Adipose tissue (tissue), 3 donors: ENCODE results near the gene PDE11A. TPM values are rescaled to one million over a fixed set of nuclear protein-coding genes. Genes with fewer than 3 reads are reported as not detected.

Source experiments
- H3K27ac ChIP-seq: one replicate; pipeline ENCODE4 v1.5.1; 2013; ENCODE audit warnings: low read depth, low read length
- WGBS, 3 donors: extraction: QIAGEN DNeasy Blood & Tissue Kit; methylation state at CpG; one replicate each; pipeline ENCODE4 v1.1.7; 2013; 5-methylcytosine and 5-hydroxymethylcytosine counted together
- polyA plus RNA-seq, 3 donors: library from polyadenylated mRNA; stranded (reverse); fragments of 200-250 nt; gene quantifications; one replicate each; pipeline ENCODE4 v1.2.3, GENCODE V29; 2013
- donor health status: healthy with polysubstance abuse.
- donor health status: Bipolar disorder and iron deficiency.
- donor health status: healthy.

The PDE11A gene
- polyA plus RNA-seq, 3 donors: 0.11 to 0.72 (median 0.27) TPM

DNA sequence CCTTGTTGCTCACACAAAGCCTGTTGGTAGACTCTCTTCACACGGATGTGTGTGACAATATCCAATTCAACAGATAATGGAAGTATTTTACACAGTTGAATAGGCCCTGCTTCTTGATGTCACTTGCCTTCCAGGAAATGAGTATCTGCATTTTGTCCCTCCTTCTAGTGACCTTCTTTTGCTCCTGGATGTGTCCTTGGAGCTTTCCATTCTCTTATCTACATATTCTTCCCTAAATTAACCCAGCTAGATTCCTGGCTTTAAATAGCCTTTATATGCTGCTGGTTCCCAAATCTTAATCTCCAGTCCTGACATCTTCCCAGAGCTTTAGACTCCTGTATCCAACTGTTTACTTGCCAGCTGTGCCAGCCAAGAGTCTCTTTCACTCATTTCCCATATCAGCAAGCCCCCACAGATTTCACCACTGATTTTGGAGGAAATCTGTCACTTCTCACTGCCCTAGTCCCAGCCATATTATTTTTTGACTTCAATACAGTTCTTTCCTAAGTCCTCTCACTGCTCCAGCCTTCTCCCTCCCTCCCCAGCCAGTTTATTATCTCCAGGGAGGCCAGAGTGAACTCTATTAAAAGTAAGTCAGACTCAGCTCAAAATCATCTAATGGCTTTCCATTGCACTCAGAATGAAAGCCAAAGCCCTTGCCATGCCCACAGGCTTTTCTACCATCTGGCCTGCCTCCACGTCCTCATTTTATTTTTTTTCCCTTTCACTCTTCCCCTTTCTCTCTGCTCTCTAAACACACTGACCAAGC lies 170.0 kb downstream of the PDE11A start:
- WGBS, 3 donors: 49 to 69% (median 64%) methylated on average over 2 of the region's 2 CpGs
- no peak overlapping the region for H3K27ac ChIP-seq

DNA sequence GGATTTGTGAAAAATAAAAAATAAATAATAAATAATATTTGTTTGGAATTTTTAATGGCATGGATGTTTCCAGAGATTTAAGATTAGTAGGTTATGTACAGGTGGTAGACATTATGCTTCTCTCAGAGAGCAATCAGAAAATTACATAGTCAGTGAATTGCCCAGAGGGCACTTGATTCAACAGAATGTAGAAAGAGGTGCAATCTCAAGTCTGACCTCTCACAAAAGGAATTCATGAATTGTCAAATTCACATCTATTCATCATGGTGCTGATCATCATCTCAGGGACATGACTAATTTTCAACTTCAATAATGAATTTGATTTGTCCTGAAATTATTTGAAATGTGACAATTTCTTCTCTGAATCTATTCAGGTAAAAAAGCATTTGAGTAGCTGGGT lies 172.5 kb downstream of the PDE11A start:
- no peak overlapping the region for H3K27ac ChIP-seq

DNA sequence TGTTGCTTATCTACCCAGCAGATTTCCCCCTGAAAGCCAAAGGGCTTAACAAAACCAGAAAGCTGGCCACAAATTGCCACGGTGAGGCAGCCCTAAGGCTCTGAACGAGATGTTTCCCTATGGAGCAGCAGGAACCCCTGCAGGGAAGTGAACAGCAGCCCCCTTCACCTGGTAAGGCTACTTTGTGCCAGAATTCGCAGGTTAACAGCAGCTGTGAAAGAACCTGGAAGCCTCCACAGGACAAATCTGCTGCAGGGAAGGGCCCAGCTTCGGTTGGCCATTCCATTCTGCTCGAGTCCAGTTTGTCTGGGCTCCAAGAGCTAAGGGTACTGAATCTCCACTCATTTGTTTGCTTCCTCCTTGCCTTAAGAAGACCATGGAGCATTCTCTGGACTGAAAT lies 175.3 kb downstream of the PDE11A start:
- WGBS, 3 donors: 75 to 79% (median 79%) methylated on average over 5 of the region's 5 CpGs
- H3K27ac ChIP-seq: no peak overlapping the region

DNA sequence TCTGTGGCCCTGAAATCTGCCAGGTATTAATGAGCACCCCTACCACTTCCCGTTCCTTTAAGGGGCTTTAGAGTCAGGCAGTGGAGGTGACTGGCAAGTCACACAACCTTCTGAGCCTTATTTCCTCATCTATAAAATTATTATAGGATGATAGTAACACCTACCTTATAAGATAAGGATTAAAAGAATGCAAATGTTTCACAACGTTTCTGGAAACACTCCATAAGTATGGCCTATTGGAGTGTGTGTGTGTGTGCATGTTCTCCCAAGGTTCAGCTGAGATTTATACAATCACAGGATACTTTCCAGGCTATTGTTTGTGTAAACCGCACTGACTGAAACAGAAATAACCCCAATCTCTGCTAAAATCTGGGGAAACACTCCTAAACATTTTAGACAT lies 176.0 kb downstream of the PDE11A start:
- H3K27ac ChIP-seq: no peak overlapping the region
- WGBS, 3 donors: 54 to 62% (median 55%) methylated on average over 3 of the region's 3 CpGs

DNA sequence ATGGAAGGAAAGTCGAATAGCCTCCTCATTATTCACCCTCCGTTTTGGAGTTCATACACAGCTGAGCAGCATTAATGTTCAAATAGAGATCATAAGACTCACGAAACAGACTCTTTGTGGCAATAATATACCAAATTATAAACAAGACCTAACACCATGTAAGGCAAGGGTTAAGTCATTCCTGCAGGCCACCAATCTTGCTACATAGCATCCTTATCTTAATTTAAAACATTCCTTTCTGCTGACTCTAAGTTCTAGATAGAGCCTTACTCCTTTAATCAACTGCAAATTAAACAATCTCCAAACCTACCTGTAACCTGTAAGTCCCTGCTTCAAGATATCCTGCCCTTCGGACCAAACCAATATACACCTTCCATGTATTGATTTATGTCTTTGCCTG lies 178.0 kb downstream of the PDE11A start:
- WGBS, 3 donors: 75 to 86% (median 76%) methylated on average over 4 of the region's 4 CpGs
- no peak overlapping the region for H3K27ac ChIP-seq

DNA sequence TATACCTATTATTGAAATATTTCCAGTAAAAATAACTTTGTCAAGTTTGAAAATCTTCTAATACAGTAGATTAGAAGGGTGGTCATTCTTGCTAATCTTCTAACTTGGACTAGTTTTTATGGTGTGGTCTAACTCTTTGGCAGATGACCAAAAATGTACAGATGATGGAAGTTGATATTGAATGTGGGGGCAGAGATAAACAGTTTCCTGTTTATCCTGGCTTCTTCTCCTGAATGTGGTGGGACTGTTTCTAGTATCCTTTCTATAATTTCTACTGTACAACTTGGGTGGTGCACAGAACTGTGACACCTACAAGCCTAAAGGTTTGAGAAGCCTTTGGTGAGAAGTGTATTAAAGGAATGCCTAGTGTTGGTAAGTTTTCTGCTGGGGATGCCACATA lies 178.7 kb downstream of the PDE11A start:
- no peak overlapping the region for H3K27ac ChIP-seq

GRCh38 chr2:177891533-177891932 lies 181.0 kb downstream of the PDE11A start:
- 95 to 96% (median 95%) methylated on average over 1 of the region's 1 CpG for WGBS, 3 donors

GRCh38 chr2:177889818-177890460 lies 182.6 kb downstream of the PDE11A start:
- H3K27ac ChIP-seq: no peak overlapping the region
- 88 to 89% (median 88%) methylated on average over 1 of the region's 1 CpG for WGBS, 3 donors

More at GRCh38 chr2:177891533-177891932, 181.0 kb downstream of the PDE11A start:
- H3K27ac ChIP-seq: no peak overlapping the region

- WGBS, 3 donors: 64 to 83% (median 74%) methylated on average over 2 of the region's 2 CpGs
- H3K27ac ChIP-seq: no peak overlapping the region
These were observed 184.0 kb downstream of the PDE11A start for GRCh38 chr2:177888581-177888980.

DNA sequence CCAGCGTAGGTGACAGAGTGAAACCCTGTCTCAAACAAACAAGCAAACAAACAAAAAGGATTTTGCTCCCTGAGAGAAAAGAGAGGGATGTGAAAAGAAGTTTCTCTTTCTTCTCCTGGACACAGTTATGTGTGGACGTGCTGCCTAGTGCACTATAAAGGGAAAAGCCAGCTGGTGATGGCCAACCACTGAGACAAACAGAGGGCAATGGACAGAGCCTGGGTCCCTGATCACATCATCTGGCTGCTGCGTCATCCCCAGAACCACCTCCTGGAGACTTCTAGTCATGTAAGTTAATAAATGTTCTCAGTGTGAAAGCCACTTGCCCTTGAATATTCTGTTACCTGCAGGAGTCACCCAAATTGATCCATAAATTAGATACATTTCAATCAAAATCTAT lies 184.9 kb downstream of the PDE11A start:
- 85 to 94% (median 94%) methylated on average over 3 of the region's 3 CpGs for WGBS, 3 donors
- no peak overlapping the region for H3K27ac ChIP-seq

DNA sequence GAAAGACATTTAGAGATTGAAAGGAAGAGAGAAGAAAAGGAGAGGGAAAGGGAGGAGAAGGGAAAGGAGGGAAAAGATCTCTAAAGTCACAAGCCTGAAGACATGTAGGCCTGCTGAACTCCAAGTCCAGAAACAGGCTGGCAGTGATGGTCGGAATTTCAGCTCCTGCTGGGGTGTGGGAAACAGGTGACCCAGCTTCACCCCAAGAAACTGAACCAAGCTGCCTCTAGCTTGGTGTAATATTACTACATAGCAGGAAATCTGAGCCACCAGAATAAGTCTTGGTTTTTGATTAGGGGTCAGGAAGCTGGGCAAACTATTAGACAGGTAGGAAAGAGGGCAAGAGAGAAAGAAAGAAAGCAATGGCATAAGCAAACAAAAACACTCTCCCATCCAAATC lies 185.8 kb downstream of the PDE11A start:
- WGBS, 3 donors: 81 to 91% (median 86%) methylated on average over 1 of the region's 1 CpG
- no peak overlapping the region for H3K27ac ChIP-seq

- WGBS, 3 donors: 62 to 73% (median 70%) methylated on average over 2 of the region's 2 CpGs
- H3K27ac ChIP-seq: no peak overlapping the region
These were observed 186.6 kb downstream of the PDE11A start for GRCh38 chr2:177885828-177886466.

GRCh38 chr2:177883177-177883576 lies 189.4 kb downstream of the PDE11A start:
- 81 to 98% (median 85%) methylated on average over 2 of the region's 2 CpGs for WGBS, 3 donors
- no peak overlapping the region for H3K27ac ChIP-seq

- 52 to 74% (median 73%) methylated on average over 1 of the region's 1 CpG for WGBS, 3 donors
- no peak overlapping the region for H3K27ac ChIP-seq
These were observed 190.1 kb downstream of the PDE11A start for GRCh38 chr2:177882501-177882900.

GRCh38 chr2:177881921-177882320 lies 190.7 kb downstream of the PDE11A start:
- WGBS, 3 donors: 78 to 94% (median 80%) methylated on average over 2 of the region's 2 CpGs
- H3K27ac ChIP-seq: no peak overlapping the region

GRCh38 chr2:177881008-177881747 lies 191.4 kb downstream of the PDE11A start:
- WGBS, 3 donors: 85 to 91% (median 86%) methylated on average over 2 of the region's 2 CpGs
- no peak overlapping the region for H3K27ac ChIP-seq

DNA sequence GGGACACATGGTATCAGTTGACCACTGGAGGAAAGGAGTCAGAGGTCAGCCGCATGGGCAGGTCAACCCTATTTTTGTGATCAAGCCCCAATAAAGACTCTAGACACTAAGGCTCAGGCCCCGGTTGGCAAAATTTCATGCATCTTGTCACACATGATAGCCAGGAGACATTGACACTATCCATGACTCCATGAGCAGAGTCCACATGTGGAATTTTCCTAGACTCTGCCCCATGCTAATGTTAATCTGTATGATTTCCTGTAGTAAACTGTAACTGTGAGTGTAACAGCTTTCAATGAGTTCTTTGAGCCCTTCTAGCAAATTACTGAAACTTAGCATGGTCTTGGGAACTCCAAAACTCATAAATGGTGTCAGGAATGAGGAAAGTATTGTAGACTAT lies 192.3 kb downstream of the PDE11A start:
- WGBS, 3 donors: 85 to 98% (median 93%) methylated on average over 2 of the region's 2 CpGs

GRCh38 chr2:177876950-177877349 lies 195.6 kb downstream of the PDE11A start:
- H3K27ac ChIP-seq: no peak overlapping the region
- WGBS, 3 donors: 92 to 94% (median 94%) methylated on average over 8 of the region's 8 CpGs

More for the DNA sequence above, 192.3 kb downstream of the PDE11A start:
- H3K27ac ChIP-seq: no peak overlapping the region

GRCh38 chr2:177874686-177875085 lies 197.9 kb downstream of the PDE11A start:
- H3K27ac ChIP-seq: no peak overlapping the region
- 92 to 99% (median 98%) methylated on average over 4 of the region's 4 CpGs for WGBS, 3 donors
